Naive thymus-derived CD4-positive, alpha-beta T cell (primary cell): ENCODE data around the gene ALDH3B1. TPM values are rescaled to one million over a fixed set of nuclear protein-coding genes. Genes with fewer than 3 reads are reported as not detected.
"Not testable (repeated sequence)": the region's sequence is repeated elsewhere in the genome, so short reads cannot be mapped to it uniquely, and the experiment has no call there.

Source experiments
- ATAC-seq: fragments of 150-1000 bp; cut with Tn5 transposase; 2 replicates; pipeline ENCODE4 v1.10.0; 2021; ENCODE audit warnings: mild to moderate bottlenecking, moderate library complexity
- CTCF ChIA-PET: fragments of 350-600 bp; sonication (Branson Sonifier 250); formaldehyde crosslinking; loops from one replicate; lab custom pipeline; 2021; ENCODE audit warnings: antibody characterized with exemption; lab: Charles Lee
- POLR2A ChIA-PET: fragments of 350-600 bp; sonication (Branson Sonifier 250); formaldehyde crosslinking; loops from one replicate; lab custom pipeline; 2021; ENCODE audit warnings: antibody characterized with exemption, inconsistent platforms; lab: Charles Lee
- DNase-seq, 9 donors: peaks; one replicate each; pipeline versions ENCODE4 v3.0.0 to v3.0.0-alpha.2; 2020 to 2022; ENCODE audit warnings: mixed read lengths in 1 of 9
- H3K27ac ChIP-seq: one replicate; pipeline ENCODE4 v1.7.0; 2013; ENCODE audit warnings: mild to moderate bottlenecking, low read depth, low read length, moderate library complexity
- H3K27me3 ChIP-seq, 2 donors: one replicate each; pipeline ENCODE4 v1.7.0; 2013; ENCODE audit warnings: low read length in 2 of 2, mild to moderate bottlenecking in 2 of 2, moderate library complexity in 2 of 2; ENCODE audit not compliant: control insufficient read depth in 2 of 2, insufficient read depth in 2 of 2
- H3K36me3 ChIP-seq, 3 experiments: 1 replicate in 2 of 3; 2 replicates in 1 of 3; pipeline ENCODE4 v1.7.0; 2013; ENCODE audit warnings: low read length in 3 of 3, mild to moderate bottlenecking in 3 of 3, moderate library complexity in 1 of 3; ENCODE audit not compliant: insufficient read depth in 3 of 3, control insufficient read depth in 2 of 3
- H3K4me1 ChIP-seq, 2 donors: one replicate each; pipeline ENCODE4 v1.7.0; 2013; ENCODE audit warnings: low read length in 2 of 2, mild to moderate bottlenecking in 2 of 2, moderate library complexity in 1 of 2; ENCODE audit not compliant: control insufficient read depth in 2 of 2, insufficient read depth in 2 of 2
- H3K4me3 ChIP-seq: 2 replicates; pipeline ENCODE4 v1.7.0; 2013; ENCODE audit warnings: mild to moderate bottlenecking, low read length
- H3K9me3 ChIP-seq, 3 experiments: 1 replicate in 2 of 3; 2 replicates in 1 of 3; pipeline ENCODE4 v1.7.0; 2013; ENCODE audit warnings: low read length in 3 of 3; ENCODE audit not compliant: control insufficient read depth in 2 of 3
- H3K27ac Mint-ChIP-seq, 9 donors: one replicate each; pipeline ENCODE4 v1.8.0; 2020 to 2022; ENCODE audit warnings: mixed read lengths in 9 of 9, mild to moderate bottlenecking in 8 of 9, moderate library complexity in 5 of 9, inconsistent platforms in 2 of 9
- H3K27me3 Mint-ChIP-seq, 5 donors: one replicate each; pipeline ENCODE4 v1.8.0; 2021 to 2022; ENCODE audit warnings: mixed read lengths in 5 of 5, mild to moderate bottlenecking in 1 of 5
- H3K36me3 Mint-ChIP-seq, 5 donors: one replicate each; pipeline ENCODE4 v1.8.0; 2020 to 2022; ENCODE audit warnings: mixed read lengths in 5 of 5, mild to moderate bottlenecking in 3 of 5, inconsistent platforms in 1 of 5
- H3K4me1 Mint-ChIP-seq, 7 donors: one replicate each; pipeline ENCODE4 v1.8.0; 2020 to 2022; ENCODE audit warnings: mixed read lengths in 7 of 7, mild to moderate bottlenecking in 3 of 7, inconsistent platforms in 1 of 7
- H3K4me3 Mint-ChIP-seq, 10 donors: one replicate each; pipeline ENCODE4 v1.8.0; 2020 to 2022; ENCODE audit warnings: mild to moderate bottlenecking in 10 of 10, mixed read lengths in 10 of 10, moderate library complexity in 6 of 10, inconsistent platforms in 2 of 10
- H3K9me3 Mint-ChIP-seq, 11 donors: one replicate each; pipeline ENCODE4 v1.8.0; 2020 to 2022; ENCODE audit warnings: mixed read lengths in 11 of 11, mild to moderate bottlenecking in 4 of 11, inconsistent platforms in 1 of 11, moderate library complexity in 1 of 11
- intact Hi-C, 2 donors: fragments of 100-400 bp; cut with micrococcal nuclease; formaldehyde crosslinking; loops; one replicate each; pipeline ENCODE4 v1.15.1; 2023
- polyA plus RNA-seq, 2 donors: library from polyadenylated mRNA; unstranded; fragments of 300-500 nt; fragmentation: Illumina TruSeq; gene quantifications; one replicate each; pipeline ENCODE4 v1.2.3, GENCODE V29; 2021
- total RNA-seq, 6 experiments: library from RNA in 5 of 6; stranded (reverse) in 5 of 6; gene quantifications; 1 replicate in 5 of 6; 2 replicates in 1 of 6; pipeline ENCODE4 v1.2.3 and lab custom pipeline; 2021 to 2026

The ALDH3B1 gene
- total and polyA plus RNA-seq, 7 experiments from 2014 or later = 0.05 to 29.5 (median 0.67) TPM; not detected in 2

DNA sequence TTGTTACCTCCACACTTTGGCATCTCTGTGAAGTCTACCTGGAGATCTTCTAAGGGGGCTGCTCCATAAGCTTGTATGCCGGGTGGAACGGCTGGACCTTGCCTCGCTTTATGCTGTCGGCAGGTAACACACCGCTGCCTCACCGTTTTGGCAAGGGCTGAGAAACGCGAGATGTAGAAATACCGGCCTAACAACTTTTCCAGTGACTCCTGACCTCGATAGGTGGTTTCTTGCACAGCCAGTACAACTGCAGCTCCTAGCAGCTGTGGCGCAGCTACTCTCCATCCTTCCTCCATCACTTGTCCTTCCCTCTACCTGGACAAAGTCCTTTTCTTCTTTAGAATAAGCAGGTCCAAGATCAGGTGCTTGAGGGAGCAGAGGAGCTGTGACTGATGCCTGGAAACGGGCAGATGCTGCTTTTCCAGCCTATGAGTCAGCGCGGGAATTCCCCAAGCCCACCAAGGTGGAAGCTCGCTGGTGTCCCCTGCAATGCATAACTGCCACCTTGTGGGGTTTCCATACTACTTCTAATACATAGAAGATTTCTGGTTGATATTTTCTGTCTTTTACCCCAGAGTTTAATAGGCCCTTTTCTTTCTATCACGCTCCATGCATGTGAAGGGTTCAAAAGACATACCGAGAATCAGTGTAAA lies 31.2 kb upstream of the ALDH3B1 start:
- H3K36me3 Mint-ChIP-seq, H3K27me3 ChIP-seq, H3K36me3 ChIP-seq, H3K9me3 ChIP-seq, H3K9me3 Mint-ChIP-seq, H3K4me3 ChIP-seq, POLR2A ChIA-PET, H3K4me1 ChIP-seq, H3K27ac ChIP-seq, intact Hi-C loops, H3K4me3 Mint-ChIP-seq, H3K27ac Mint-ChIP-seq, DNase-seq, ATAC-seq, CTCF ChIA-PET, H3K4me1 Mint-ChIP-seq: not testable (repeated sequence)
- peaks cover 3 to 12% (median 6%) of the 10 kb centered on the region in 5 donors for H3K27me3 Mint-ChIP-seq

DNA sequence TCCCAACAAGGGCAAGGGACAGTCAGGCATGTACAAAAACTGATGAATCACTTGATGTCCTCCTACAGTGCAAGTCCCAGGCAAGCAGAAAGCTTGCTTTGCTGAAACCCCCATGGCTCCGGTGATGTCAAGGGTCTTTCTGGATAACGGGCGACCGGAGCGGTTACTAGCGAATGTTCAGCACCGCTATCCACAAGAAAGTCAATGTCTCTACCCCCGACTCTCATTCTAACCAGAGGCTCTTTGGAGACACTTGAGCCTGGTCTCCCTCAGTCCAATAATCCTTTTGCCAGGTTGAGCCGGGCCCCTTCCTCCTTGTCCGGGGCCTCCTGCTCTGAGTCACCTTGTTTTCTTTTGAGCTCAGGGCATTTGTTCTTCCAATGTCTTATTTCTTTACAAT lies 28.9 kb upstream of the ALDH3B1 start:
- POLR2A ChIA-PET, ATAC-seq, H3K4me1 ChIP-seq, H3K9me3 Mint-ChIP-seq, H3K4me3 ChIP-seq, H3K9me3 ChIP-seq, H3K27me3 ChIP-seq, H3K36me3 Mint-ChIP-seq, DNase-seq, H3K27ac ChIP-seq, H3K4me1 Mint-ChIP-seq, CTCF ChIA-PET, intact Hi-C loops, H3K36me3 ChIP-seq, H3K4me3 Mint-ChIP-seq, H3K27ac Mint-ChIP-seq: not testable (repeated sequence)
- peaks cover 0 to 10% (median 6%) of the 10 kb centered on the region in 5 donors for H3K27me3 Mint-ChIP-seq

DNA sequence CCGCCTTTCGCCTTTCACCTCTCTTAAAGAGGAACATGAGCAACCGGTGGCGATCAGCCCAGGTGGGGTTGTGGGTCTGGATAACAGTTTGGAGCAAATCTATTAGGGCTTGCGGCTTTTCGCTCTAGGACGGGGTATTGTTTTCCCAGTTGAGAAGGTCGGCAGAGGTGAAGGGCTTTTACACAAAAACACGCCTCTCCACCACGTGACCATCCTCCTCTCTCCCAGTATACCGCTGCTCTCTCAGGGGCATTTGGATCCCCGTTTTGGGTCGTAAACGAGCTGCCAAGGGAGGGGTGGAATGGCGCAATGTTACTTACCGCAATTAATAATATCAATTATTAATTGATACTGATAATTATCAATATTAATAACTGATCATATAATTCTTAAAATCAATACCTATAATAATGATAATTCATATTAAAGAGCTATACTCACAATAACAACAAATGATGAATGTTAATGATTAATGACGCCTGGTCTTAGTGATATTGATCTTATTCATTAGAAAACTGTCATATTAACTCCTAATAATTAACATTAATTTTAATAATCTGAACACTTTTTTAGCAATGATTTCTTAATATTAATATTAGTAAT lies 27.8 kb upstream of the ALDH3B1 start:
- H3K27ac ChIP-seq, H3K4me3 ChIP-seq, H3K4me3 Mint-ChIP-seq, H3K9me3 Mint-ChIP-seq, H3K27me3 Mint-ChIP-seq, POLR2A ChIA-PET, H3K27ac Mint-ChIP-seq, intact Hi-C loops, H3K36me3 Mint-ChIP-seq, H3K9me3 ChIP-seq, H3K36me3 ChIP-seq, H3K4me1 Mint-ChIP-seq, H3K27me3 ChIP-seq, ATAC-seq, CTCF ChIA-PET, DNase-seq, H3K4me1 ChIP-seq: not testable (repeated sequence)

DNA sequence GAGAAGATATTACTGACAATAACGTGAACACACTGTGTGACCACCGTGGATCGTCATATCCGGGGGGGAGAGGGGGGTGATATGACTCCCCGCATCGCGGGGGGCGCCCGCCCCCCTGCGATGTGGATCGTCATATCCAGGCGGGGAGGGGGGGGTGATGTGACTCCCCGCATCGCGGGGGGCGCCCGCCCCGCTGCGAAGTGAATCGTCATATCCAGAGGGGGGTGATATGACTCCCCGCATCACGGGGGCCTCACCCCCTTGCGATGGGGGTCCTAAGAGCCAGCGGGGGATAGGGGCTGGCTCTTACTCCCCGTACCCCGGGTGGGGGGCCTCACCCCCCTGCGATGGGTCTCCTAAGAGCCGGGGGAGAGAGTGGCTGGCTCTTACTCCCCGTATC lies 26.2 kb upstream of the ALDH3B1 start:
- Histone ChIP-seq H3K4me3 (no peak overlapping the region), H3K36me3 (no peaks in the 10 kb centered on the region), H3K4me1 (no peaks in the 10 kb centered on the region), H3K27me3 (no peaks in the 10 kb centered on the region), H3K27ac (no peak overlapping the region), H3K9me3 (no peaks in the 10 kb centered on the region)
- ChIA-PET POLR2A (no interaction called here), CTCF (no interaction called here)
- no peak overlapping the region for H3K4me3 Mint-ChIP-seq
- no peaks in the 10 kb centered on the region for H3K9me3 Mint-ChIP-seq
- DNase-seq (no peak), ATAC-seq (no peak)
- intact Hi-C loops = no loop called here
- H3K27me3 Mint-ChIP-seq = peaks cover 0 to 7% (median 0%) of the 10 kb centered on the region in 5 donors
- H3K36me3 Mint-ChIP-seq = no peaks in the 10 kb centered on the region
- no peak overlapping the region for H3K27ac Mint-ChIP-seq
- H3K4me1 Mint-ChIP-seq = no peaks in the 10 kb centered on the region

DNA sequence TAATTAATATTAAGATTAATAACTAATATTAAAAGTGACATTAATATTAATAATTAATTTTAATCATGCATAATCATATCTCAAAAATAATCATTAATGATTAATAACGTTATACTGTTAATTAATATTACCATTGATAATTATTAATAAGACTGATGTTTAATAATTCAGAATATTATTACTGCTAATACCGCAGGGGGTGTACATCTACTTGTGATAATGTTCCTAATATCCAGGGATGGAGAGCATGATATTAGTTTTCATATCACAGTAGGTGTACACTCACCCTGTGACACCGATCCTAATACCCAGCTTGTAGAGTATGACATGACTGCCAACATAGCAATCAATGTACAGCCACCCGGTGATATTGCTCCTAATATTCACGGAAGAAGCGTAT lies 24.8 kb upstream of the ALDH3B1 start:
- H3K9me3 Mint-ChIP-seq, intact Hi-C loops, CTCF ChIA-PET, H3K27me3 ChIP-seq, H3K27ac Mint-ChIP-seq, H3K4me3 ChIP-seq, POLR2A ChIA-PET, DNase-seq, H3K36me3 Mint-ChIP-seq, ATAC-seq, H3K4me1 Mint-ChIP-seq, H3K27ac ChIP-seq, H3K27me3 Mint-ChIP-seq, H3K4me1 ChIP-seq, H3K4me3 Mint-ChIP-seq, H3K36me3 ChIP-seq, H3K9me3 ChIP-seq: not testable (repeated sequence)

DNA sequence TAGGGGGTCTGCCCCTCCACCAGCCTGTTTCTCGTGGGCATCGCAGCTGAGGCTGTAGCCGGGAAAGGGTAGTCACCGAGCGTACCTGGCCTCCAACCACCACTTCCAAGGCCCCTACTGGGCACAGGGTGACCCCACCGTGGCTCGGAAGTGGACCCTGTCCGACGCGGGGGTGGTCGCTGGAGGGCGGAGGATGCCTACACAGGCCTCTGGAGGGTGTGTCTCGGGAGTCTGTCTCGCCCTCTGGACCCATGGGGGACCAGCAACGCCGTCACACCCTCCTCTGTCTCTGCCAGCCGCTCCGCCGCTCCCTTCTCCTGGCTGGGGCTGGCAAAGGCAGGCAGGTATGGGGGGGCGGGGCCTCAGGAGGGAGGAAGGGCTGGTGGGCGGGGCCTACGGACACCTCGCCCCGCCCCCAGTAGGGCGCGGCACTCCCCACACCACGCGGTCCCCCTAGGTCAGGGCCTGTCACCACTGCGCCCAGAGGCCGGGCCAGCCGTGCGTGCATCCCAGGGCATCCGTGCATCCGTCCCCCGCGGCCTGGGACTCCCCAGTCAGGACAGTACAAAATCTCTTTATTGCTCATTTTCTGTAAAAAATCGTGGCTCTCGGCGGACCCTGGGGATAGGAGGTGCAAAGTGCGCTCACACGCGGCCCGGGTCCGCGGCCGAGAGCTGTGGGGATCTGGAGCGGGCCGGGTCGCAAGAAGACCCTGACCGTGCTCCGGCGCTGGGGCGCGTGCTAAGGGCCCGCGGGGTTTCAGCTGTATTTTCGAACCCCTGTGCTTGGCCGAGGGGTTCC lies 19.4 kb upstream of the ALDH3B1 start:
- POLR2A ChIA-PET, DNase-seq: not testable (repeated sequence)

More for the DNA sequence above, 19.4 kb upstream of the ALDH3B1 start:
- H3K4me1 Mint-ChIP-seq = peaks cover 6 to 10% (median 7%) of the 10 kb centered on the region in 7 donors
- H3K36me3 ChIP-seq, H3K36me3 Mint-ChIP-seq, H3K4me3 ChIP-seq, H3K27ac ChIP-seq, H3K27ac Mint-ChIP-seq, ATAC-seq, H3K9me3 Mint-ChIP-seq, H3K27me3 ChIP-seq, H3K9me3 ChIP-seq, H3K4me3 Mint-ChIP-seq, intact Hi-C loops, H3K27me3 Mint-ChIP-seq, H3K4me1 ChIP-seq: not testable (repeated sequence)
- CTCF ChIA-PET = interaction anchor here (0.6 kb wide), 1 partner anchor 38 kb away, joined by 3 read pairs; no protein-coding TSS in a partner anchor
